Activated gamma-delta T cell (primary cell): ENCODE measurements around the gene WNK1.
"Not testable (repeated sequence)": the region's sequence is repeated elsewhere in the genome, so short reads cannot be mapped to it uniquely, and the experiment has no call there.

Experiments
- DNase-seq: peaks from one replicate; lab custom pipeline; 2025; lab: John Stamatoyannopoulos, UW

The WNK1 gene

GRCh38 chr12:817941-818600 is 65.7 kb downstream of the WNK1 start:
- DNase-seq, result no peak

DNA sequence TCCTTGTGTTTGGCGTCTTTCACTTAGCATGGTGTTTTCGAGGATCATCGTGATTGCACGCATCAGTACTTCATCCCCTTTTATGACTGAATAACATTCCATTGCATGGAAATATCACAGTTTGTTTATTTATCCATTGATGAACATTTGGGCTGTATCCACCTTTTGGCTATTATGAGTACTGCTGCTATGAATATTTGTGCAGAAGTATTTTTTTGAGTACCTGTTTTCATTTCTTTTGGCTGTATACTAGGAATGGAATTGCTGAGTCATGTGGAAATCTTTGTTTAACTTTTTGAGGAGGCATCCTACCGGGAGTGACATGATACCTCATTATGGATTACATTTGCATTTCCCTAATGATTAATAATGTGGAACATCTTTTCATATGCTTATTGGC is 66.4 kb downstream of the WNK1 start:
- no peak for DNase-seq

GRCh38 chr12:820336-820735 is 68.0 kb downstream of the WNK1 start:
- no peak for DNase-seq

GRCh38 chr12:823028-823698 is 70.8 kb downstream of the WNK1 start:
- no peak for DNase-seq

- no peak for DNase-seq
These were observed 74.0 kb downstream of the WNK1 start for GRCh38 chr12:826331-826730.

- DNase-seq, result no peak
These were observed 76.5 kb downstream of the WNK1 start for GRCh38 chr12:828726-829395.

GRCh38 chr12:830111-830867 is 77.9 kb downstream of the WNK1 start:
- DNase-seq, result no peak

GRCh38 chr12:835754-836518 is 83.6 kb downstream of the WNK1 start:
- no peak for DNase-seq

DNA sequence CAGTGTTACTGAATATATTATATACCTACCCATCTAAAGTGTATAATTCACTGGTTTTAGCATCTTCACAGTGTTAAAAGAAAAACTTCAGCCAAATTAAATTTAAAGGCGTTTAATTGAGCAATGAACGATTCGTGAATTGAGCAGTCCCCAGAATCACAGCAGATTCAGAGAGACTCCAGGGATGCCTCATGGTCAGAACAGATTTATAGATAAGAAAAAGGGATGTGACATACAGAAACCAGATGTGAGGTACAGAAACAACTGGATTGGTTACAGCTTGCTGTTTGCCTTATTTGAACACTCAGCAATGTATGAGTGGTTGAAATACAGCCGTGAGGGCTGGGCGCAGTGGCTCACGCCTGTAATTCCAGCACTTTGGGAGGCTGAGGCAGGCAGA is 84.6 kb downstream of the WNK1 start:
- DNase-seq, result no peak

DNA sequence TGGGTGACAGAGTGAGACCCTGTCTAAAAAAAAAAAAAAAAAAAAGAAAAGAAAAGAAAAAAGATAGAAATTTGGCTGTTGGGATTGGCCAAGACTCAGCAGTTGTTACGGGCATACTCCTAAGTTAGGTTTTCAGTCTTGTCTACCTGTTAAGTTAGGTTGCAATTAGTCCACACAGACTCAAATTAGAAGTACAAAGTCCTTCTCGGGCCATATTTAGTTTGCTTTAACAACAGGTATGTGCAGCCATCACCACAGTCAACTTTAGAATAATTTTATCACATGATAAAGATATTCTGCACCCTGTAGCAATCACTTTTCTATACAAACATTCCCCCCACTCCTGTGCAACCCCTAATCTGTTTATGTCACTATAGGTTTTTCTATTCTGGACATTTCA is 85.2 kb downstream of the WNK1 start:
- no peak for DNase-seq

GRCh38 chr12:843609-844008 is 91.2 kb downstream of the WNK1 start:
- DNase-seq, result no peak

- DNase-seq, result no peak
These were observed 94.0 kb downstream of the WNK1 start for GRCh38 chr12:846421-846820.

DNA sequence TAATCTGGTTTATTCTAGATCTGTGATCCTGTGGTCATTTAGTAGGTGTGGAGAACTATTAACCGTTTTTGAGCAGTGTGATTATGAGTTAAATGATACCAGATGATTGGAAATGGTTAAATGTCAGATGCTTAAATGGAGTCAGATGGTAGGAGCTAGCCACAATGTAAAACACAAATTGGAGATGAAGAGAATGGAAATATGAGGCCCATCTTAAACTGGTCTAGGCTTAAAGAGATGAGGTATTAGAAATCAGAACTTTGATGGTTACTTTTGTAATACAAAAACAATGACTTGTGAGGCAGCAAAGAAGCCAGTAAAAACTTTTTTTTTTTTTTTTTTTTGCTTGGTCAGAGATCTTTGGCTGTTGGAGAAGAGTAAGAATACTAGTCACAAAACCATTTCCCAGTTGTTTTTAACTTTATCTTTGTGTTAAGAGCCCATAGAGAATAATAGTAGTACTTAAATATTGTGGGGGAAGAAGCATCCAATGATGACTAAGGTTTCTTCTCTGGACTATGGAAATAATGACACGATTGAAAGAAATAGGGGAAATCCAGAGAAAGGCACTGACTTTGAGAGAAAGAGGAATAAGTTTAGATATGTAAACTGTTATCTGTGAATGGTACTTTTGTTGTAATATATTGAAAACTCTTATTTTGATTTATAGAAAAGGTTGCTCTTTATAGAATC is 95.9 kb downstream of the WNK1 start:
- DNase-seq, result no peak

GRCh38 chr12:848882-849527 is 96.6 kb downstream of the WNK1 start:
- no peak for DNase-seq

GRCh38 chr12:849733-850437 is 97.5 kb downstream of the WNK1 start:
- DNase-seq, result not testable (repeated sequence)

DNA sequence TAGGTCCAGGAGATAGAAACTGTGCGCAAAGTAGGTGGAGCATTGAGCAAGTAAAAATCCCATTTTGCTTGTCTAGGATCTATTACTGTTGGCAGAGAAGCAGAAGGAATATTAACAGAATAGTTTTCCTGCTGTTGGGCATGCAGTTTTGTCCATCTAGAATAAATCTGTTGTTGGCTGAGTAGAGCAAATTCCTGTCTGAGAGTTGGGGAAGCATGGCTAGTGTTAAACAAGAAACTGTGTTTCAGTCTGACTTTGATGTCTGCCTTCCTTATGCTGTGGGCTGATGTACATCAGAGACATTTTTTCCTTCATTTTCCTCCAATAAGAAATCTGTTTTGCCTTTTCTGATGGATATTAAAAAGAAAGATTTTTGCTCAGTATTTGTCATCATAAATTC is 99.0 kb downstream of the WNK1 start:
- DNase-seq, result no peak

GRCh38 chr12:851913-852312 is 99.5 kb downstream of the WNK1 start:
- no peak for DNase-seq

GRCh38 chr12:852864-853263 is 100.5 kb downstream of the WNK1 start:
- no peak for DNase-seq

GRCh38 chr12:857611-858010 is 105.2 kb downstream of the WNK1 start:
- DNase-seq, result no peak

- no peak for DNase-seq
These were observed 110.0 kb downstream of the WNK1 start for GRCh38 chr12:862303-862911.
